ENCODE results near the gene CERS6. TPM values are rescaled to one million over a fixed set of nuclear protein-coding genes. Genes with fewer than 3 reads are reported as not detected.

CERS6 gene
- total and polyA plus RNA-seq, 11 donors, result 22.1 to 78.0 (median 62.2) TPM

- ATAC-seq (no peak), DNase-seq (no peak)
- TF ChIP-seq, protein P1, sequence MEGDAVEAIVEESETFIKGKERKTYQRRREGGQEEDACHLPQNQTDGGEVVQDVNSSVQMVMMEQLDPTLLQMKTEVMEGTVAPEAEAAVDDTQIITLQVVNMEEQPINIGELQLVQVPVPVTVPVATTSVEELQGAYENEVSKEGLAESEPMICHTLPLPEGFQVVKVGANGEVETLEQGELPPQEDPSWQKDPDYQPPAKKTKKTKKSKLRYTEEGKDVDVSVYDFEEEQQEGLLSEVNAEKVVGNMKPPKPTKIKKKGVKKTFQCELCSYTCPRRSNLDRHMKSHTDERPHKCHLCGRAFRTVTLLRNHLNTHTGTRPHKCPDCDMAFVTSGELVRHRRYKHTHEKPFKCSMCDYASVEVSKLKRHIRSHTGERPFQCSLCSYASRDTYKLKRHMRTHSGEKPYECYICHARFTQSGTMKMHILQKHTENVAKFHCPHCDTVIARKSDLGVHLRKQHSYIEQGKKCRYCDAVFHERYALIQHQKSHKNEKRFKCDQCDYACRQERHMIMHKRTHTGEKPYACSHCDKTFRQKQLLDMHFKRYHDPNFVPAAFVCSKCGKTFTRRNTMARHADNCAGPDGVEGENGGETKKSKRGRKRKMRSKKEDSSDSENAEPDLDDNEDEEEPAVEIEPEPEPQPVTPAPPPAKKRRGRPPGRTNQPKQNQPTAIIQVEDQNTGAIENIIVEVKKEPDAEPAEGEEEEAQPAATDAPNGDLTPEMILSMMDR (IDR thresholded peaks at IDR 0.05), result no peak
- TF ChIP-seq POLR2A (IDR thresholded peaks at IDR 0.05), result no peak
- H3K27ac ChIP-seq, result no peak overlapping the region
- no peaks in the 10 kb centered on the region for H3K36me3 ChIP-seq
- H3K4me3 ChIP-seq, result no peak overlapping the region
- H3K27me3 ChIP-seq, result no peaks in the 10 kb centered on the region
- WGBS, 4 donors, result 90 to 94% (median 92%) methylated on average over 3 of the region's 3 CpGs
- peaks cover 0 to 44% (median 12%) of the 10 kb centered on the region in 12 donors for H3K4me1 ChIP-seq
- peaks cover 0 to 3% (median 0%) of the 10 kb centered on the region in 12 donors for H3K9me3 ChIP-seq
- intact Hi-C loops (cut with DNase I), result no loop called here
Observed at GRCh38 chr2:168503901-168504300, 47.8 kb downstream of the CERS6 start.

GRCh38 chr2:168504323-168504722 lies 48.3 kb downstream of the CERS6 start:
- 80 to 90% (median 88%) methylated on average over 2 of the region's 2 CpGs for WGBS, 4 donors
- intact Hi-C loops (cut with DNase I), result no loop called here
- peaks cover 0 to 44% (median 12%) of the 10 kb centered on the region in 12 donors for H3K4me1 ChIP-seq
- H3K36me3 ChIP-seq, result no peaks in the 10 kb centered on the region
- TF ChIP-seq POLR2A (IDR thresholded peaks at IDR 0.05), result no peak
- TF ChIP-seq, protein P1 (IDR thresholded peaks at IDR 0.05), result no peak
- no peak for ATAC-seq
- H3K27ac ChIP-seq, result no peak overlapping the region
- H3K4me3 ChIP-seq, result no peak overlapping the region
- no peaks in the 10 kb centered on the region for H3K27me3 ChIP-seq
- peaks cover 0 to 3% (median 0%) of the 10 kb centered on the region in 12 donors for H3K9me3 ChIP-seq
- DNase-seq, result no peak

DNA sequence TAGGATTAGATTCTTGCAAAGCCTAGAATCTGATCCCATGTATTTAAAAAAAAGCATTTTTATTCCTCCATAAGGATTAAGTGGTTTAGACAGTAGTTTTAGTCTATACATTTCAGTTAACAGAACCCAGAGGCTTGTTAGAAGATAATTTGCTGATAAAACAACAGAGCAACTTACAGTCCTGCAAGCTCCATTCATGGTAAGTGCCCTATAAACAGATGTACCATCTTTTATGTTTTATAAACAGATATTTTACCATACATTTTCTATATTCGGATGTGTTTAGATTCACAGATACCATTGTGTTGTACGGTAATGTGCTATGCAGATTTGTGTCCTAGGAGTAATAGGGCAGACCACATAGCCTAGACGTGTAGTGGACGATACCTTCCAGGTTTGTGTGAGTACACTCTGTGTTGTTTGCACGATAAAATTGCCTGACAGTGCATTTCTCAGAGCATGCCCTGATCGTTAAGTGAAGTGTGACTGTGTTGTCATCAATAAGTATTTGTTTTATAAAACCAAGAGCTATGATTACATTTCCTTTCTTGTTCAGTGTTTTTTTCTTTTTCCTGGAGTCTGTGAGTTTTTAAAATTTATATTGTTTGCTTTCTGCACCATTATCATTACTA lies 54.2 kb downstream of the CERS6 start:
- intact Hi-C loops (cut with DNase I), result no loop called here
- no peak overlapping the region for H3K27ac ChIP-seq
- H3K9me3 ChIP-seq, result no peaks in the 10 kb centered on the region
- no peak for ATAC-seq
- peaks cover 0 to 26% (median 8%) of the 10 kb centered on the region in 12 donors for H3K4me1 ChIP-seq
- H3K36me3 ChIP-seq, result no peaks in the 10 kb centered on the region
- no peak for DNase-seq
- TF ChIP-seq, protein P1 (IDR thresholded peaks at IDR 0.05), result no peak
- no peak for TF ChIP-seq POLR2A (IDR thresholded peaks at IDR 0.05)
- 68 to 82% (median 73%) methylated on average over 6 of the region's 6 CpGs for WGBS, 4 donors
- no peak overlapping the region for H3K4me3 ChIP-seq
- no peaks in the 10 kb centered on the region for H3K27me3 ChIP-seq

DNA sequence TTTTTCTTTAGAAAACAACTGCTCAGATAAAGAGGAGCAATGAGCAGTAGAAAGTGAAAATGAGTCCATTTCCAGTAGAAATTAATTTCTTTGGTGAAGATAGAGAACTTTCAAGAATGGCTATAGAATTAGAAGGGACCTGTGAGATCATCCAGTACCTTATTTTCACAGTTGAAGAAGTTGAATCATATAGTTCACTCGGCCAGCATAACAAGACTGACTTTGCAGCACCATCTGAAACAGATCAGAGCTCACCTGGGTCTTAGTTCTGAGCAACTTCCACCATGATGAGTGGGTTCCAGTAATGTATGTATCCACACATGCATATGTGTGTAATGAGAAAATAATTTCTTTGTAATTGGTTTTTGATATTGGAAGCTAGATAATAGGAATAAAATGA lies 58.6 kb downstream of the CERS6 start:
- intact Hi-C loops (cut with DNase I), result loop anchor here in 3 of 10 donors (5.0 kb wide), 3 partner anchors 47 to 123 kb away; partner anchors contain the start of gene CERS6 (in 1 of the 3)
- 79 to 88% (median 86%) methylated on average over 1 of the region's 1 CpG for WGBS, 4 donors
- TF ChIP-seq, protein P1 (IDR thresholded peaks at IDR 0.05), result no peak
- no peak for TF ChIP-seq POLR2A (IDR thresholded peaks at IDR 0.05)
- Histone ChIP-seq H3K36me3 (no peaks in the 10 kb centered on the region), H3K27me3 (no peaks in the 10 kb centered on the region), H3K4me1 (peaks cover 0 to 44% (median 23%) of the 10 kb centered on the region in 12 donors), H3K4me3 (no peak overlapping the region), H3K9me3 (no peaks in the 10 kb centered on the region), H3K27ac (peak overlapping the region in 6 of 12 donors; percentile 5 to 72 (median 38))
- ATAC-seq (no peak), DNase-seq (no peak)
